Measurements from ENCODE around the gene LAMTOR2.

- TF ChIP-seq, protein P1, sequence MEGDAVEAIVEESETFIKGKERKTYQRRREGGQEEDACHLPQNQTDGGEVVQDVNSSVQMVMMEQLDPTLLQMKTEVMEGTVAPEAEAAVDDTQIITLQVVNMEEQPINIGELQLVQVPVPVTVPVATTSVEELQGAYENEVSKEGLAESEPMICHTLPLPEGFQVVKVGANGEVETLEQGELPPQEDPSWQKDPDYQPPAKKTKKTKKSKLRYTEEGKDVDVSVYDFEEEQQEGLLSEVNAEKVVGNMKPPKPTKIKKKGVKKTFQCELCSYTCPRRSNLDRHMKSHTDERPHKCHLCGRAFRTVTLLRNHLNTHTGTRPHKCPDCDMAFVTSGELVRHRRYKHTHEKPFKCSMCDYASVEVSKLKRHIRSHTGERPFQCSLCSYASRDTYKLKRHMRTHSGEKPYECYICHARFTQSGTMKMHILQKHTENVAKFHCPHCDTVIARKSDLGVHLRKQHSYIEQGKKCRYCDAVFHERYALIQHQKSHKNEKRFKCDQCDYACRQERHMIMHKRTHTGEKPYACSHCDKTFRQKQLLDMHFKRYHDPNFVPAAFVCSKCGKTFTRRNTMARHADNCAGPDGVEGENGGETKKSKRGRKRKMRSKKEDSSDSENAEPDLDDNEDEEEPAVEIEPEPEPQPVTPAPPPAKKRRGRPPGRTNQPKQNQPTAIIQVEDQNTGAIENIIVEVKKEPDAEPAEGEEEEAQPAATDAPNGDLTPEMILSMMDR (IDR thresholded peaks at IDR 0.05) = no peak
- TF ChIP-seq POLR2A (IDR thresholded peaks at IDR 0.05) (no peak), EP300 (IDR thresholded peaks at IDR 0.05) (no peak)
Observed at GRCh38 chr1:156077430-156077760, 22.8 kb downstream of the LAMTOR2 start.

Data from tibial nerve (tissue), 4 donors.